A673 (cell line): ENCODE measurements around the gene ERICH4. TPM values are rescaled to one million over a fixed set of nuclear protein-coding genes. Genes with fewer than 3 reads are reported as not detected.

ENCODE experiments used
- Bru-seq: library from RNA; stranded (reverse); fragments of 400-500 nt; gene quantifications from one replicate; lab custom pipeline; 2021; lab: Mats Ljungman, UMichigan
- BruChase-seq, 2 experiments: library from RNA; stranded (reverse); fragments of 400-500 nt; gene quantifications; one replicate each; lab custom pipeline; 2021; lab: Mats Ljungman, UMichigan
- BruUV-seq: library from RNA; stranded (reverse); fragments of 400-500 nt; replicated peaks from 2 replicates; lab custom pipeline; 2021; lab: Mats Ljungman, UMichigan
- CTCF ChIA-PET: fragments of 300-600 bp; sonication (Branson Sonifier 250); formaldehyde crosslinking; loops from one replicate; lab custom pipeline; 2022; ENCODE audit warnings: antibody characterized with exemption; lab: Charles Lee
- POLR2A ChIA-PET: fragments of 300-600 bp; sonication (Branson Sonifier 250); formaldehyde crosslinking; loops from one replicate; lab custom pipeline; 2022; ENCODE audit warnings: antibody characterized with exemption; ENCODE audit not compliant: low non-redundant PET; lab: Charles Lee
- DNase-seq: peaks from one replicate; pipeline ENCODE4 v3.0.0-alpha.2; 2015; ENCODE audit warnings: low spot score
- H3K27ac ChIP-seq: fragments of 200-600 bp; sonication (generic); 2 replicates; pipeline ENCODE4 v1.5.1; 2016; ENCODE audit warnings: mixed run types, low read depth, mild to moderate bottlenecking, mixed read lengths, antibody characterized with exemption, low read length; ENCODE audit not compliant: poor library complexity, severe bottlenecking
- H3K27me3 ChIP-seq: fragments of 200-600 bp; sonication (generic); replicated peaks from 2 replicates; pipeline ENCODE4 v1.6.1; 2017; ENCODE audit warnings: mixed run types, low read depth, mild to moderate bottlenecking, mixed read lengths, antibody characterized with exemption, low read length; ENCODE audit not compliant: insufficient read depth, poor library complexity
- H3K36me3 ChIP-seq: fragments of 200-600 bp; sonication (generic); 2 replicates; pipeline ENCODE4 v1.6.1; 2016; ENCODE audit warnings: mixed run types, mild to moderate bottlenecking, mixed read lengths, antibody characterized with exemption, low read length; ENCODE audit not compliant: insufficient read depth, poor library complexity, severe bottlenecking
- H3K4me1 ChIP-seq: fragments of 200-600 bp; sonication (generic); 2 replicates; pipeline ENCODE4 v1.6.1; 2017; ENCODE audit warnings: mixed run types, mild to moderate bottlenecking, mixed read lengths, antibody characterized with exemption, low read length; ENCODE audit not compliant: insufficient read depth, poor library complexity, severe bottlenecking
- H3K4me3 ChIP-seq: fragments of 200-600 bp; sonication (generic); 2 replicates; pipeline ENCODE4 v1.5.1; 2016; ENCODE audit warnings: low read depth, mixed run types, mild to moderate bottlenecking, mixed read lengths, low read length; ENCODE audit not compliant: poor library complexity, severe bottlenecking
- H3K9me3 ChIP-seq: fragments of 200-600 bp; sonication (generic); 2 replicates; pipeline ENCODE4 v1.6.1; 2016; ENCODE audit warnings: mixed run types, low read depth, mild to moderate bottlenecking, mixed read lengths, antibody characterized with exemption, low read length; ENCODE audit not compliant: poor library complexity, severe bottlenecking
- EZH2 ChIP-seq: fragments of 200-600 bp; sonication (generic); IDR thresholded peaks from 2 replicates; pipeline ENCODE4 v1.6.1; 2017; ENCODE audit warnings: borderline replicate concordance, low read depth, mild to moderate bottlenecking, mixed read lengths, antibody characterized with exemption, low read length; ENCODE audit not compliant: poor library complexity, severe bottlenecking
- intact Hi-C: fragments of 100-400 bp; cut with micrococcal nuclease; formaldehyde crosslinking; loops from one replicate; pipeline ENCODE4 v1.10.0; 2022; ENCODE audit not compliant: unreplicated experiment
- long read RNA-seq: library from polyadenylated mRNA; stranded (forward); transcript quantifications from one replicate; pipeline ENCODE4 v2.0.0, GENCODE V29; 2022
- total RNA-seq: library from RNA; stranded (reverse); gene quantifications from 2 replicates; pipeline ENCODE4 v1.2.3, GENCODE V29; 2021
- TF ChIP-seq, protein P1 (sequence below): fragments of 300-800, 200-600 bp; sonication (generic); conservative IDR thresholded peaks from 2 replicates; pipeline ENCODE4 v1.5.1; 2017; ENCODE audit warnings: low read depth, mild to moderate bottlenecking, antibody characterized with exemption, low read length, moderate library complexity, mixed read lengths

Gene ERICH4, protein sequence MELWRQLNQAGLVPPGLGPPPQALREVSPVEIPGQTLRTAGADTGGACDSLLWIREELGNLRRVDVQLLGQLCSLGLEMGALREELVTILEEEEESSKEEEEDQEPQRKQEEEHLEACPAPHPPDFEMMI
- not detected in 2 replicates for total RNA-seq
- not detected for Bru-seq, nascent RNA
- percentile 20 among the genes with signal in this experiment for BruChase-seq, experiment 1, labeled RNA remaining after a 2-hour chase
- not detected for BruChase-seq, experiment 2, labeled RNA remaining after a 6-hour chase
- long read RNA-seq, result 0 reads

DNA sequence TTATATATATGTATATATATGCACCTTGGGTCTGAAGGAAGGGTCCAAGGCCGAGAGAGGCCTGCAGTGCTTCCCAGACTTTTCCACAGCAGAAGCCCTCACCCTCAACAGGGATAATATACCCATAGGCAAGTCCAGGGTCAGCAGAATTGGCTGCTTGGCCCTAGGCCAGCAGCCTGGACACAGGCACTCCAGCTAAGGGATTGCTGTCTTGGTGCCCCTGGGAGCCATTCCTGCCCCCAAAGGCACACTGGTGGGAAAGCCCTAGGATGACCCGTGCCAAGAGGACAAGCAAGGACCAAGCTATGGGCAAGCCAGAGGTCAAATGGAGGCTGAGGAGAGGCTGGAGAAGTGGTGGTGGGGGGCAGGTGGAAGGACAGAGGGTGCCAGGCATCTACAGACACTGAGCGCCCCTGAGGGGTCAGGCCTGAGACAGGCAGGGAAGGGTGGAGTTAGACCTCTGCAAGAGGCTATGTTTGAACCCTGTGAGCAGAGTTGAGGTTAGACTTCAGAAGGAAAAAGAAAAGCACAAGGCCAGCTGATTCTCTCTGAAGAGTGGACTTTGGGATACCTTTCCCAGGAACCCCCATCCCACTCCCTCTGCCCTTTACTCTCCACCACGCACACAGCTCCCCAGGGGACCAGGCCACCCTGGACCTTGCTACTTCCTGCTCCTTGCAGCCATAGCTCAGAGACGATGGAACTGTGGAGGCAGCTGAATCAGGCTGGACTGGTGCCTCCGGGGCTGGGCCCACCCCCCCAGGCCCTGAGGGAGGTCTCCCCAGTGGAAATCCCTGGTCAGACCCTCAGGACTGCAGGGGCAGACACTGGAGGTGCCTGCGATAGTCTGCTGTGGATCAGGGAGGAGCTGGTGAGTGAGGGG lies at the start of gene ERICH4:
ERICH4 (plus strand) TSS at position 684 of the 883 bp plus-strand sequence; CDS start at position 698, 14 bp downstream.
- Histone ChIP-seq H3K27me3 (no peaks in the 10 kb centered on the region), H3K27ac (no peak within 1 kb of the TSS), H3K9me3 (no peaks in the 10 kb centered on the region), H3K4me1 (peaks cover 8% of the 10 kb centered on the region), H3K4me3 (no peak within 1 kb of the TSS), H3K36me3 (no peaks in the 10 kb centered on the region)
- TF ChIP-seq, protein P1, sequence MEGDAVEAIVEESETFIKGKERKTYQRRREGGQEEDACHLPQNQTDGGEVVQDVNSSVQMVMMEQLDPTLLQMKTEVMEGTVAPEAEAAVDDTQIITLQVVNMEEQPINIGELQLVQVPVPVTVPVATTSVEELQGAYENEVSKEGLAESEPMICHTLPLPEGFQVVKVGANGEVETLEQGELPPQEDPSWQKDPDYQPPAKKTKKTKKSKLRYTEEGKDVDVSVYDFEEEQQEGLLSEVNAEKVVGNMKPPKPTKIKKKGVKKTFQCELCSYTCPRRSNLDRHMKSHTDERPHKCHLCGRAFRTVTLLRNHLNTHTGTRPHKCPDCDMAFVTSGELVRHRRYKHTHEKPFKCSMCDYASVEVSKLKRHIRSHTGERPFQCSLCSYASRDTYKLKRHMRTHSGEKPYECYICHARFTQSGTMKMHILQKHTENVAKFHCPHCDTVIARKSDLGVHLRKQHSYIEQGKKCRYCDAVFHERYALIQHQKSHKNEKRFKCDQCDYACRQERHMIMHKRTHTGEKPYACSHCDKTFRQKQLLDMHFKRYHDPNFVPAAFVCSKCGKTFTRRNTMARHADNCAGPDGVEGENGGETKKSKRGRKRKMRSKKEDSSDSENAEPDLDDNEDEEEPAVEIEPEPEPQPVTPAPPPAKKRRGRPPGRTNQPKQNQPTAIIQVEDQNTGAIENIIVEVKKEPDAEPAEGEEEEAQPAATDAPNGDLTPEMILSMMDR, result no peak
- TF ChIP-seq EZH2, result no peak
- BruUV-seq, result no TSS peak
- DNase-seq, result no peak
- ChIA-PET POLR2A (no interaction called here), CTCF (interaction anchor here (0.6 kb wide), 1 partner anchor 8 kb away, joined by 5 read pairs; no protein-coding TSS in a partner anchor)
- intact Hi-C loops, result no loop called here

DNA sequence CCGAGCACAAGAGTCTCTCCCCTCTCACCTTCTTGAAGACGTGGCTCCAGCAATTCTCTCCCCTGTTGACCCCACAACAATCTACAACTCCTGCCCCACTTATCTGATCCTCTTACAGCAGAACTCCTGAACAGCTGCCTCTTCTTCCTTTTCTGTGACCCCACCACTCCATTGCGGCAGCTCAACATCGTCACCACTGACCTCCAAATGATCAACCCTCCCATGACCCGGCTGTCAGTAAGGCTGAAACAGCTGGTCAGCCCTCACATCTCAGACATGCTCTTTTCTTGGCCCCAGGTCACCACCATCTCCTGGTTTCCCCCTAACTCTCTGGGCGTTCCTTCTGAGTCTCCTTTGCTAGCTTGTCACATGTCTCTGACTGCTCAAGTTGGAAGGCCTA lies 47.6 kb upstream of the ERICH4 start:
- no peak for TF ChIP-seq EZH2
- TF ChIP-seq, protein P1, result no peak
- CTCF ChIA-PET, result no interaction called here
- peaks cover 8% of the 10 kb centered on the region for H3K36me3 ChIP-seq
- no peak overlapping the region for H3K27ac ChIP-seq
- H3K4me1 ChIP-seq, result peaks cover 10% of the 10 kb centered on the region
- H3K27me3 ChIP-seq, result no peaks in the 10 kb centered on the region
- POLR2A ChIA-PET, result no interaction called here
- no TSS peak for BruUV-seq
- intact Hi-C loops, result loop anchor here (10.0 kb wide), 1 partner anchor 349 kb away; no protein-coding TSS in a partner anchor
- no peaks in the 10 kb centered on the region for H3K9me3 ChIP-seq
- DNase-seq, result no peak
- H3K4me3 ChIP-seq, result no peak overlapping the region
